Activated CD4-positive, alpha-beta T cell treated with anti-CD3 and anti-CD28 coated beads, Interleukin-2, amount 10 ng/mL, durations not matched to agents 7 days and 5 days (primary cell): ENCODE results near the gene CIAO3. TPM values are rescaled to one million over a fixed set of nuclear protein-coding genes. Genes with fewer than 3 reads are reported as not detected.
A peak's percentile ranks its signal among the peaks of the same experiment; 100 is the strongest.

ENCODE experiments used
- CTCF ChIA-PET: fragments of 350-600 bp; sonication (Branson Sonifier 250); formaldehyde crosslinking; loops from one replicate; lab custom pipeline; 2021; ENCODE audit warnings: antibody characterized with exemption; lab: Charles Lee
- POLR2A ChIA-PET: fragments of 350-600 bp; sonication (Branson Sonifier 250); formaldehyde crosslinking; loops from one replicate; lab custom pipeline; 2021; ENCODE audit warnings: antibody characterized with exemption; lab: Charles Lee
- DNase-seq: peaks from one replicate; pipeline ENCODE4 v3.0.0-alpha.2; 2020
- H3K27ac Mint-ChIP-seq: one replicate; pipeline ENCODE4 v1.8.0; 2021; ENCODE audit warnings: mild to moderate bottlenecking, moderate library complexity, mixed read lengths
- H3K27me3 Mint-ChIP-seq: one replicate; pipeline ENCODE4 v1.8.0; 2021; ENCODE audit warnings: mixed read lengths
- H3K36me3 Mint-ChIP-seq: one replicate; pipeline ENCODE4 v1.8.0; 2021; ENCODE audit warnings: low read depth, mixed read lengths
- H3K4me1 Mint-ChIP-seq: one replicate; pipeline ENCODE4 v1.8.0; 2021; ENCODE audit warnings: mixed read lengths
- H3K4me3 Mint-ChIP-seq: one replicate; pipeline ENCODE4 v1.8.0; 2021; ENCODE audit warnings: mild to moderate bottlenecking, moderate library complexity, mixed read lengths
- H3K9me3 Mint-ChIP-seq: one replicate; pipeline ENCODE4 v1.8.0; 2021; ENCODE audit warnings: mixed read lengths
- microRNA-seq: library from miRNA; unstranded; fragments of <30 nt; microRNA quantifications from one replicate; pipeline ENCODE4 v1.2.0, GENCODE V29; 2021; ENCODE audit warnings: borderline microRNAs expressed, borderline replicate concordance
- total RNA-seq, 2 experiments: library from RNA; stranded (reverse); gene quantifications; one replicate each; pipeline ENCODE4 v1.2.3, GENCODE V29; 2021

CIAO3 gene
- total RNA-seq, 2 experiments from 2014 or later = 39.5 to 39.9 TPM

- H3K27ac Mint-ChIP-seq = peak overlapping the region; percentile 66
- no peaks in the 10 kb centered on the region for H3K27me3 Mint-ChIP-seq
- peaks cover 41% of the 10 kb centered on the region for H3K4me1 Mint-ChIP-seq
- CTCF ChIA-PET = interaction anchor here (1.2 to 1.4 kb wide), 2 partner anchors 10 to 16 kb away, joined by 4 read pairs; partner anchors contain the start of gene RHOT2
- peak overlapping the region; percentile 72 for H3K4me3 Mint-ChIP-seq
- no peaks in the 10 kb centered on the region for H3K9me3 Mint-ChIP-seq
- DNase-seq = no peak
- H3K36me3 Mint-ChIP-seq = peaks cover 18% of the 10 kb centered on the region
- POLR2A ChIA-PET = no interaction called here
Measured at GRCh38 chr16:683396-684070, 57.3 kb downstream of the CIAO3 start.

- H3K9me3 Mint-ChIP-seq = no peaks in the 10 kb centered on the region
- no peaks in the 10 kb centered on the region for H3K27me3 Mint-ChIP-seq
- H3K27ac Mint-ChIP-seq = peak overlapping the region; percentile 66
- POLR2A ChIA-PET = no interaction called here
- CTCF ChIA-PET = interaction anchor here (1.2 kb wide), 1 partner anchor 15 kb away, joined by 4 read pairs; the partner anchor contains the start of gene RHOT2
- peaks cover 18% of the 10 kb centered on the region for H3K36me3 Mint-ChIP-seq
- DNase-seq = no peak
- peak overlapping the region; percentile 72 for H3K4me3 Mint-ChIP-seq
- peaks cover 41% of the 10 kb centered on the region for H3K4me1 Mint-ChIP-seq
Measured at GRCh38 chr16:682493-683395, 58.1 kb downstream of the CIAO3 start.

GRCh38 chr16:681746-682427, 58.9 kb downstream of the CIAO3 start:
- CTCF ChIA-PET = interaction anchor here (1.1 to 2.4 kb wide), 2 partner anchors 8 to 14 kb away, joined by 4 to 9 read pairs; partner anchors contain the start of genes RHOT2 and WDR24
- Mint-ChIP-seq H3K4me1 (peaks cover 39% of the 10 kb centered on the region), H3K27me3 (no peaks in the 10 kb centered on the region), H3K9me3 (no peaks in the 10 kb centered on the region), H3K27ac (peak overlapping the region; percentile 48), H3K36me3 (peaks cover 18% of the 10 kb centered on the region), H3K4me3 (peak overlapping the region; percentile 72)
- DNase-seq = no peak
- POLR2A ChIA-PET = no interaction called here

- Mint-ChIP-seq H3K4me1 (peaks cover 40% of the 10 kb centered on the region), H3K27ac (peak overlapping the region; percentile 48), H3K9me3 (no peaks in the 10 kb centered on the region), H3K4me3 (peak overlapping the region; percentile 72), H3K36me3 (peaks cover 15% of the 10 kb centered on the region), H3K27me3 (no peaks in the 10 kb centered on the region)
- DNase-seq = no peak
- ChIA-PET CTCF (interaction anchor here (0.5 to 2.9 kb wide), 5 partner anchors 9 to 62 kb away, joined by 3 to 9 read pairs (median 4); partner anchors contain the start of genes RHOT2 and WDR24), POLR2A (no interaction called here)
Measured at GRCh38 chr16:680967-681745, 59.6 kb downstream of the CIAO3 start.

GRCh38 chr16:680625-680945, 60.2 kb downstream of the CIAO3 start:
- H3K9me3 Mint-ChIP-seq = no peaks in the 10 kb centered on the region
- ChIA-PET POLR2A (interaction anchor here (0.7 kb wide), 1 partner anchor 127 kb away, joined by 4 read pairs; no protein-coding TSS in a partner anchor), CTCF (interaction anchor here (0.5 to 2.9 kb wide), 6 partner anchors 9 to 63 kb away, joined by 3 to 9 read pairs (median 4); partner anchors contain the start of genes RHOT2 and WDR24)
- peaks cover 13% of the 10 kb centered on the region for H3K36me3 Mint-ChIP-seq
- DNase-seq = no peak
- no peaks in the 10 kb centered on the region for H3K27me3 Mint-ChIP-seq
- H3K27ac Mint-ChIP-seq = peak overlapping the region; percentile 9
- H3K4me1 Mint-ChIP-seq = peaks cover 35% of the 10 kb centered on the region
- H3K4me3 Mint-ChIP-seq = peak overlapping the region; percentile 72

- Mint-ChIP-seq H3K27ac (peak within 1 kb of the TSS; percentile 85), H3K36me3 (peaks cover 13% of the 10 kb centered on the region), H3K9me3 (no peaks in the 10 kb centered on the region), H3K4me3 (peak within 1 kb of the TSS; percentile 78), H3K4me1 (peaks cover 37% of the 10 kb centered on the region), H3K27me3 (peaks cover 3% of the 10 kb centered on the region)
- ChIA-PET POLR2A (interaction anchor here (0.7 to 1.1 kb wide), 2 partner anchors 12 to 127 kb away, joined by 3 to 4 read pairs; partner anchors contain the start of gene RHOT2), CTCF (interaction anchor here (0.5 to 2.9 kb wide), 6 partner anchors 10 to 64 kb away, joined by 3 to 9 read pairs (median 4); partner anchors contain the start of gene RHOT2)
- peak; percentile 87 for DNase-seq
Measured at GRCh38 chr16:679814-680624, 60.8 kb downstream of the CIAO3 start, which contains the start of gene STUB1. Gene STUB1 (plus strand): TSS chr16:680410. CDS start chr16:680526, 116 bp downstream.

Small RNA genes within 50 kb of the gene (microRNA-seq; reads per million reads assigned to microRNA genes)
- not detected for gene MIR662

Other genes with a start within 250 kb of the CIAO3 start
- gene CAPN15, start 213.3 kb downstream of the CIAO3 start, total RNA-seq = 10 to 100 TPM; 59.1 to 72.1 TPM
- gene PRR35, start 180.6 kb downstream of the CIAO3 start, total RNA-seq = not detected
- gene NHLRC4, start 174.0 kb downstream of the CIAO3 start, total RNA-seq = 1 to 10 TPM; 1.9 to 2.7 TPM
- gene PIGQ, start 171.0 kb downstream of the CIAO3 start, total RNA-seq = 10 to 100 TPM; 44.5 to 46.1 TPM
- gene RAB40C, start 150.9 kb downstream of the CIAO3 start, total RNA-seq = 10 to 100 TPM; 13.3 to 17.6 TPM
- 1 to 10 TPM; 1.8 to 2.7 TPM for gene WFIKKN1, start 110.0 kb downstream of the CIAO3 start, total RNA-seq
- gene METTL26, start 104.7 kb downstream of the CIAO3 start, total RNA-seq = 10 to 100 TPM; 63.7 to 78.0 TPM
- gene MCRIP2, start 99.2 kb downstream of the CIAO3 start, total RNA-seq = 10 to 100 TPM; 17.3 to 20.2 TPM
- gene WDR90, start 91.6 kb downstream of the CIAO3 start, total RNA-seq = 10 to 100 TPM; 54.9 to 81.6 TPM
- gene RHOT2, start 72.9 kb downstream of the CIAO3 start, total RNA-seq = 100 to 1,000 TPM; 128 to 150 TPM
- gene RHBDL1, start 65.3 kb downstream of the CIAO3 start, total RNA-seq = 1 to 10 TPM; 1.5 to 1.7 TPM
- gene STUB1, start 60.6 kb downstream of the CIAO3 start, total RNA-seq = 10 to 100 TPM; 68.7 to 69.7 TPM
- 10 to 100 TPM; 33.8 to 34.3 TPM for gene JMJD8, start 56.7 kb downstream of the CIAO3 start, total RNA-seq
- 10 to 100 TPM; 19.3 to 20.0 TPM for gene WDR24, start 50.6 kb downstream of the CIAO3 start, total RNA-seq
- gene FBXL16, start 35.2 kb downstream of the CIAO3 start, total RNA-seq = 10 to 100 TPM; 12.7 to 14.3 TPM
- 1 to 10 TPM; 2.5 to 3.0 TPM for gene METRN, start 25.9 kb downstream of the CIAO3 start, total RNA-seq
- 1 to 10 TPM; 5.5 to 8.7 TPM for gene ANTKMT, start 19.9 kb downstream of the CIAO3 start, total RNA-seq
- gene CCDC78, start 14.6 kb downstream of the CIAO3 start, total RNA-seq = 1 to 10 TPM; 1.6 to 2.3 TPM
- gene HAGHL, start 13.9 kb downstream of the CIAO3 start, total RNA-seq = 1 to 10 TPM; 5.0 to 5.7 TPM
- not detected for gene MSLN, start 19.7 kb upstream of the CIAO3 start, total RNA-seq
- 10 to 100 TPM; 25.4 to 26.1 TPM for gene RPUSD1, start 47.4 kb upstream of the CIAO3 start, total RNA-seq
- gene CHTF18, start 47.6 kb upstream of the CIAO3 start, total RNA-seq = 100 to 1,000 TPM in 1 of 2 experiments, 10 to 100 TPM in 1; 85.9 to 111 TPM
- gene GNG13, start 59.7 kb upstream of the CIAO3 start, total RNA-seq = not detected
- gene LMF1, start 230.0 kb upstream of the CIAO3 start, total RNA-seq = 10 to 100 TPM; 20.5 to 23.0 TPM
- under 1 TPM; 0.25 to 0.27 TPM for gene SOX8, start 240.8 kb upstream of the CIAO3 start, total RNA-seq